Fibroblast of the conjunctiva (primary cell): ENCODE results near the gene POFUT2.
"Not testable (repeated sequence)": the region's sequence is repeated elsewhere in the genome, so short reads cannot be mapped to it uniquely, and the experiment has no call there.

Source experiments
- DNase-seq: peaks from one replicate; pipeline ENCODE4 v3.0.0-alpha.2; 2010; ENCODE audit warnings: low read depth

Gene POFUT2

DNA sequence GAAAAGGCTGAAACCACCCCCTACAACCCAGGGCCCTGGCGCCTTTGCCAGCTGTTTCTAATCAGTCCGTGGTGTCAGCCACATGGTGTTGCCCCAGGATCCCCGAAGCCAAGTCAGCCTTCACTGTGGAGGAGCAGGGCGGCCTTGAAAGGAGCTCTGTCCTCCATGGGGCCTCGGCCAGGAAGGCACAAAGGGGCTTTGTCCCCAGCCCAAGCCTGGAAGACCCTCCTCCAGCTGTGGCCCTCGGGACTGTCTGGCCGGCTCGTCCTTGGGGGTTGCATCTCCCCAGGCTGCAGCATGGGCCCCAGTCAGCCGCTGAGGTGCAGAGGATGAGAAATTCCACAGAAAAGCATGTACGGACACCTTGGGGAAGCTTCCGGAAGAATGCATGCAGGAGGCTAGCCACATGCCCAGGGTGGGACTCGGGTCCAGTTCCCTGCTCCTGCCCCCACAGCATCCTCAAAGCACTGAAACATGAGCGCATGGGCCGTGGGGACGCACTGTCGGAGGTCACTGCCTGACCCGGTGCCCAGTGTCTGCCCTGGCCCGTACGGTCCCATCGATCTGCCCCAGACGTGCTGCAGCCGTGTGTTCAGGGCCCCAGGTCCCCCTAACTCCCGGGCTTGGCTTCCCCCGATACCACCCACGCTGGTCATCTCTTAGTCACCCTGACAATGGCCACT, 38.6 kb upstream of the POFUT2 start:
- DNase-seq: no peak

DNA sequence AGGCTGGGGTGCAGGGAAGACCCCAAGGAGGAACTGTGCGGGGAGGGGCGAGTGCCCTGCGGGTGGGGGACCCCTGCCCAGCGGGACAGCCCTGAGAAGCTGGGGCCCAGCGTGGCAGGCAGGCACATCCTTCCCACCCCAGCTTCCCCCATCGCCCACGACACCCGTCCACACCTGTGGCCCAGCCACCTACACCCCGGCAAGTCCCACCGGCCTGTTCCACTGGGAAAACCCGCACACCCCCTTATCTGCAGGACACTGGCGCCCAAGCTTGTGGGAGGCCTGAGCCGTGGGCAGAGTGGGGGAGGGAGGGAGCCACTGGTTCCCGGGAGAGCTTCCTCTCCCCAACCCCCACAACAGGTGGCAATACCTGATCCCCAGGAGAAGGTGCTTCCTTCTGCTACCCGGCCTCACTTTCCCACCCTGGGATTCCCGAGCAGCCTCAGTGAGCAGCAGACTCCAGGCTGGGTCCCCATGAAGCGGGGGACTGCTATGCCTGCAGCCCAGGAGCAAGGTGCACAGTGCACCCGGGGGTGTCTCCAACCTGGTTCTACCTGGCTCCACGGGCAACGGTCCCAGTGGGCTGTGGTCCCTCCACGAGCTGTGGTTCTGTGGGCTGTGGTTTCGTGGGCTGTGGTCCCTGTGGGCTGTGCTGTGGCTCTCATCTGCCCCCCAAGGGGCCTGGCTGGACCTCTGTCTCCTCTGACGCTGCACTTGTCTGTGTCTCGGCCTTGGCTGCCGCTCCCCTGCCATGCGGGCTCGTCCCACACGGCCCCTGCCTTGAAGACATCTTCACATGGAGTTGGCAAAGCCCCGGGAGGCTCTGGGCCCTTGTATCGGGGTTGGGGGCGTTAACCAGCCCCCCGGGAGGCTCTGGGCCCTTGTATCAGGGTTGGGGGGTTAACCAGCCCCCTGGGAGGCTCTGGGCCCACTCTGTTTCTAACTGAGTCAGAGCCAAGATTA, 37.8 kb upstream of the POFUT2 start:
- no peak for DNase-seq

DNA sequence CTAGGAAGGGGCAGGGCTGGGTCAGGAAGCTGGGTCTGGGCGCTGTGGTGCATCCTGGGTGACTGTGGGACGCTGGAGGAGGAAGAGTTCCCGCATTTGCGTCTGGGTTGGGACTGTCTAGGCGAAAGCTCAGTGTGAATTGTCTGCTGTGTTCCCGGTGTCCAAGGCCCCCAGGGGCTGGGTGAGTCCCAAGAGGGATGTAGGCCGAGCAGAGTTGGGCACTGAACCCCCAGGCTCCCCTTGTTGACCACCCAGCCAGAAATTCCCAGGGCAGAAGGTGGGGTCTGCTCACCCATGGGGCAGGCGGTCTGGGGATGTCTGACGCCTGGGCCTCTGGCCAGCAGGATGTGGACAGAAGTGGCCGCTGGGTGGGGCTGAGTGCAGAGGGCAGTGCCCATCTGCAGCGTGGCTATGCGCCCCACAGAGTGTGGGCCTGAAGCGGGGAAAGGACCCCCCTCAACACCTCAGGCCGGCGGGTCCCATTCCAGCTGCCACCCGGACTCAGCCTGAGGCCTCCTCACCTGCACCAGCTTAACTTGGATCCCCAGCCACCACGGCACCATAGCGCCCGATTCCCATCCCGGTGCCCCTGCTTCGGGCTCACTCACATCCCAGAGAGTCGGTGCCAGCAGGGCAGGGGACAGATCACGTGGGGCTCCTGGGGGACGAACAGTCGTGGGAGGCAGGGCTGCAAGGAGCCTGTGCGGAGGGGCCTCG, 37.0 kb upstream of the POFUT2 start:
- DNase-seq: no peak

DNA sequence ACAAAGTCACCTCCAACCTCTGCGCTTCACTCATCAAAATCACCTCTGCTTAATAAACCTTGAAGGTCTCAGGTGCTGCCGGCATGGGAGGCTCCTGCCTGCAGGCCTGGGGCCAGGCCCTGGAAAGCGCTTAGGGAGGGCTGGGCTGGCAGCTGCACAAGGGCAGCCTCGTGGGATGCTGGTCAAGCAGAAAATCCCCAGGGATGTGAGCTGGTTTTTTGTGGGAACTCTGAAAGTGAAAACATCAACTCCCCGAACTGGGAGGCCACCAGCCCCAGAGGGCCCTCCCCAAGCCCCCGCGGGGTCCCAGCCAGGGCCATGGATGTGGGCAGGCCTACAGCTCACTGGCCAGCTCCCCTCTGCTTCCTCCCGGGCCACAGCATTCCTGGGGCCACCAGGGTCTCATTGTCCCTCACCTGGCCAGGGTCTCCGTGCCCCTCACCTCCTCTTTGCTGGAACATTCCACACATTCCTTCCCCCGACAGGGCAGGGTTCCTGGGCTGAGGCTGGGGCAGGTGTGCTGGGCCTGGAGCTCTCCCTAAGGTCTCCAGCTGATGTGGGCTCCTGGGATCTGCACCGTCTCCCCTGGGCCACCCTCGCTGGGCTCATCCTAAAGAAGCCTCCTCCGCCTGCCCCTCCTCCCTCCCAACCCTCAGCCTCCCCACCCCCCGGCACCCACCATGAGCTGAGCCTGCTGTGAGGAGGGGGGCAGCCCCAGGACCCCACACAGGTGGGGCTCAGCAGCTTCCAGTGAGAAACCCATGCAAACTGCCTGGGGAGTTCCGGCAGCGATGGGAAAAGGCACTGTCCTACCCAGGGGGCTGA, 36.0 kb upstream of the POFUT2 start:
- no peak for DNase-seq

DNA sequence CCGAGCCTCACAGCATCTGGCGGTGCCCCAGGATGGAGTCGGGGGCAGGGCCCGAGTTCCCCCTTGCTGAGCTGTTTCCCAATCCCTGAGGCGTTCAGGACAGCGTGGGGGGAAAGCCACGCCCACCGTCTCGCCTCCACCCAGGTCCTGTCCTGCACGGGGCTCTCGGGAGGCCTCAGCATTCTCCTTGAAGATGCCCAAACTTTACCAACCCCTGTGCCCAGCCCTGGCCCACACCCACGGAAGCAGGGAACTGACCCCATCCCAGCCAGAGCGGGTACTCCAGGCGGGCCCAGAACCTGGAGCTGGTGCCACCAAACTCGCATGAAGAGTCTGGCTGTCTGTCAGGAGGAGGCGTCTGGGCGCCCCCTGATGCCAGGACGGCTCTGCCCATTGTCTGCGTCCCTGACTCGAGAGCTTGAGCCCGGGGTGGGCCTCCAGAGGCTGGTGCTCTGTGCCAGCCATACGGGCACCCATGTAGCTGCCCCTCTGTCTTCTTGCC, 35.3 kb upstream of the POFUT2 start:
- DNase-seq: no peak

DNA sequence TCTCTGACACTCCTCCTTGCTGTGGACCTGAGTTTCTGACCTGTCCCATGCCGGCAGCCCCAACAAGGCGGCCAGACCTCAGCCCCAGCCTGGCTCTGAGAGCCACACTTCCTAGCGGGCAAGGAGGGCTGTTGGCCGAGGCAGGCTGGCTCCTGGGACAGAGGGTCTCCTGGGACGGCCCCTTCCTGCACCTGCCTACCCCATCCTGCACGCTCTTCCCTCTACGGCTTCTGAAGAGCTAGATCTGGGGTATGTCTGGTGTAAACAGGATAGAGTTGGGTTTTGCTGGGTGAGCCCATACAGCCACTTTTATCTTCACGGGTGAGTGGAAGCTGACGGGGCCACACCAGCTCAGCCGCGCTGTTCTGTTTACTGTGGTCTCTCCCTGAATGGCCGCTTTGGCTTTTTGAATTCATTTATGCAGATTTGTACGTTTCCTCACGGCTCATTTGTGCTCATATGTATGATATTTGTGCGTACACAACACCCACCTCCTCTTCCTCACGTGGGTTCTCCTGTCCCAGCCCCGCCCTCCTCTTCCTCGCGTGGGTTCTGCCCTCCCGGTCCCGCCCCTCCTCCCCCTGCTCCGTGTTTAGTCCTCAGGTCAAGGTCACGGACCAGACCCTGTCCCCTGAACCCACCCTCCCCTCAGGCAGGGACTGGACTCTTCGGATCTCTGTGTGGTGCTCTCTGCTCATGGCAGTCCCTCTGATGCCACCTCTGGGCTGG, 34.7 kb upstream of the POFUT2 start:
- no peak for DNase-seq

DNA sequence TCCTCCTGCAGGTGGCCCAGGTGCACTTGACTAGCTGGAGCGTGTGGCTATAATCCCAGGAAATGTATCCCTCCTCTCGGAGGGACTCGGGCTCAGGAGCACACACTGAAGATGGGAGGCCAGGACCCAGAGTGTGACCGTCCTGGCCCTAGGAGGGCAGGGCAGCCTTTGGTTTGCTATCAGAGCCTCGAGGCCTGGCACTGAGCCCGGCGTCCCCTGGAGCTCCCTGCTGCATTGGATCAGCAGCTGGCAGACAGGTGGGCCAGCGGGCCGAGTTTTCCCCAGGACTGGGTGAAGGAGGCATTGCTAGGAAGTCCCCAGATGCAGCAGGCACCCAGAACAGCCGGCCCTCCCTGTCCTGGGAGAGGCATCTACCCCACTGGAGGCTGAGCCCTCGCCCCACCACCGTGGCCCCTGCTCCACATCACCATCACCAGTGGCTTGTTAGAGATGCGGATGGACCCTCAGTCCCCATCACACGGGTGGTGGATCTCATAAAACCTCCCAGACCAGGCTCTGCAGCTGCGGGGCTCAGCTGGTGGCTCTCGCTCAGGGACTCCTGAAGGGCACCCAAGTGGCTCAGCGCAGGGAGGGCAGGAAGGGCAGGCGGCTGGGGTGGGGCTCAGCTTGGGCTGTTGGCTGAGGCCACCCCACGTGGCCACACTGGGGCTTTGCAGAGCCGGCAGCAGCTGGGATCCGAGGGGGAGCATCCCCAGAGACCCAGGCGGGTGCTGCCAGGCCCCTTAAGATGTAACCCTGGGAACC, 32.7 kb upstream of the POFUT2 start:
- DNase-seq: no peak

DNA sequence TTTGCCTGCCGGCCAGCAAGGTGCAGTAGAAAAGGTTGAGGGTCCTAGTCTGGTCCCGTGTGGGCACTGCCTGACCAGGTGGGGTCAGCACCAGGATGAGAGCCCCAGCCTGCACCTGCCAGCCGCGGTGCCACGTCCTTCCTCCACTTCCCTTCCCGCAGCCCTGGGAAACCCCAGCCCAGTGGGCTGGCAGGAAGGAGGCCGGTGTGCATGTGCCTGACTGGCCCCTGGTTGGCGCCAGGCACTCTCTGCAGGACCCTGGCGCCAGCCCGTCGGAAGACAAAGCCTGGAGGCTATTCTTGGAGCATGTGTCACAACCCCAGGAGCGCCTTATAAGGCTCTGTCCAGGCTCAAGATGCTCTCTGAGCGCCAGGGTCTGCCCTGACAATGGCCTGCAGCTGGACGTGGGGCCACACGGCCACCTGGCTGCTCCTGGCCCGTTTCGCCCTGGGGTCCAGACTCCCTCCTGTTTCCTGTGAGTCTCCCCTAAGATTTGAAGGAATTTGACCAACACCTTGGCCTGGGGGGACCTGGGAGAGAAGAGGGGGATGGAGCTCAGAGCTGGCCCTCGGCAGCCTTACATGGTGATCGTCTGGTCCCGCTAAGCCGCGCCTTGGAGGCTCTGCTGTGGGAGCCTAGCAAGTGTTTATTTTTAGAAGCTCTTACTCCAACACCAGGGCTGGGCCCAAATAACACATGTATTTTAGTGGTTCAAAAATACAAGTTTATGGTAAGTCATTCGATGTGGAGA, 31.9 kb upstream of the POFUT2 start:
- no peak for DNase-seq

DNA sequence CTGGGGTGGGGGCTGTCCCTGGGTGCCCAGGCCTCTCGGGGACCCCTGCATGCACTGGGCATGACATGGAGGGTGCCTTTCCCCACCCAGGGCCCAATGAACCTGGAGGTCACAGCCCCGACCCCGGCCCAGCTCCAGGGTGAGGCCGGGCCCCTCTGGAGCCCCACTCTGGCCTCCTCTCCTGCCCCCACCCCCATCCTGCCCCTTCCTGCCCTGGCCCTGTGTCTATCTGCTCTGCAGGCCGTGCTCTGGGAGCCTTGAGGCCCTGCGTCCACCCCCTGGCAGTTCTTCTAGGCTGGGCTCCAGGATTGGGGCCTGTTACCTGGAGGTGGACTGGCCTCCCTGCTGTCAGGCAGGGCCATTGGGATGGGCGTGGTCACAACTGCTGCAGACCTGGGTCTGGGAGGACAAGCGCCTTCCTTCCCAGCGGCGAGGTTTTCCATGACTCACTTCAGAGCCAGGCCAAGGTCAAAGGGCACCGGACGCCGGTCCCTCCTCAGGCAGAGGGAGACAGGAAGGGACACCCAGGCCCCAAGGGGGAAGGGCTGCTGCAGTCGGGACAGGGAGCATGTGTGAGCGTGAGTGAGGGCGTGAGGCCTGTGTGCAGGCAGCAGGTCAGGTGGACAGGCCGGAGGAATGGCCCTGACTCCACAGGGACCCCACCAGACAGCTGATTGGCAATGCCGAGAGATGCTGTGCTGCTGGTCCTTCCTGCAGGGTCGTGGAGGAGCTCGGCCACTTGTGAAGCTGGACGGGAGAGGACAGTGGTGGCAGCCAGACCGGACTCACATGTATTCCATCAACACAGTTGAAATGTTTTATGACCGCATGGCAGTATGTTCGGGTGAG, 31.1 kb upstream of the POFUT2 start:
- DNase-seq: no peak

DNA sequence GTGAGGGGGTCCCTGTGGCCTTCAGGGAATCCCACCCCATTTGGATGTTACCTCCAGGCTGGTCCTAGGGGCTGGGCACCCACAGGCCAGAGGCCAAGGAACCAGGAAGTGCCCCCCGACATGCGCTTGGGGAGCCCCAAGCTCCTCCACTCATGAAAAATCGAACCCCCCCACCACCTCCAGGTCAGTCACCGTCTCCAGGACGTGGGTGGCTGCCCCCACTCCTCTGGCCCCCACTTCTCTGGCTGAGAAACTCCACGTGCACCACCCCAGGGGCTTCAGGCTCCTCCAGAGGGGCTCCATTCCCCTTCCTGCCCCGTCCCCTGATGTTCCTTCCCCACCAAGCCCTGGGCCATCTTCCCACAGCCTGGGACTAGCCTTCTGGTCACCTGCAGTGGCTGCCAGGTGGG, 30.5 kb upstream of the POFUT2 start:
- DNase-seq: no peak

DNA sequence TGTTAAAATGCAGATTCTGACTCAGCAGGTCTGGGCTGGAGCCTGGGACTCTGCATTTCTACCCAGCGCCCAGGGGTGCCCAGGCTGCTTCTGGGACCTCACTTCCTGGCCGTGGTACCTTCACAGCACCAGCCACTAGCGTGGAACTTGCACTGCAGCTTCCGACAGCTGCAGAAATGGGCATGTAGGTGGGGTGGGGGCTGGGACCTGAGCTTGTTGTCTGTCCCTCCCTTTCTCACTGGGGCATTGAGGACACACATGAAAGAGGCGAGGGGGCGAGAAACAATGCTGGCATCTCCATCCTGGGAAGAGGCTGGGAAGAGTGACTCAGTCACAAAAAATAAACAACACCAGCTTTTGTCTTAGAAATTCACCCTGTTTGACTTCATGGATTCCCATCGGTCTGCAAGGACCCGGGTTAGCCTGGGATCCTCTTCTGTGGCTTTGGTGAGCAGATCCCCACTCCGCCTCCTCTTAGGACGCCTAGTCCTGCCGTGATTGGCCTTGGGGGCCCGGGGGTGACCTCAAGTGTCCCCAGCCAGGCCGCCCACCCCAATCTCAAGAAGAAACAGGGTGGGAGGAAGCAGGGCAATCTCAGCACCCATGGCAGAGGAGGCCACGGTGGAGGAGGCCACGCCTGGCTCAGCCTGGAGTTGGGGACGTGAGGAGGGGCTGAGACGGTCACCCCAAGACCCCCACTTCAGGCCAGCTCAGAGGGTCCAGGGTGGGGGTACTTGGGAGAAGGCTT, 29.9 kb upstream of the POFUT2 start:
- DNase-seq: no peak

DNA sequence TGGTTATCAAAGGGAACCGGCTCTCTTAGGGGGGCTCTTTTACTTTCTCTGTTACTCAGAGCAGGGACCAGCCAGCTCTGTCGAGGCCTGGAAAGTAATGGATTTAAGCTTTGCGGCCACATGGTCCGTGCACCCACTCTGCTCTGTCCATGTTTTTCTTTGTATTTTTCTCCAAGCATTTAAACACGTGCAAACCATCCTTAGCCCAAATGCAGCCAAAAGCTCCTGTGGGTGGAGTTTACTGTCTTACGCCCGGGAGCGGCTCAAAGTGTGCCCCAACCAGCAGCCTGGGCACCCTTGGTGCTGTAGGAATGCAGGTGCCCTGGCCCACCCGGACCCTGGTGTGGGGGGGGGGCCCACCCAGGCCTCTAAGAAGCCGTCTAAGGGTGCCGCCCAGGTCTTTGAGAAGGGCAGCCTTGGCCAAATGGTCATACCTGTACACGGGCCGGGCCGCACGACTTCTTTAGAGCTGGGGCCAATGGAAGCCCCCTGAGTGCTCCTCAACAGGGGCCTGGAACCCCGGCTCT, 29.2 kb upstream of the POFUT2 start:
- no peak for DNase-seq

DNA sequence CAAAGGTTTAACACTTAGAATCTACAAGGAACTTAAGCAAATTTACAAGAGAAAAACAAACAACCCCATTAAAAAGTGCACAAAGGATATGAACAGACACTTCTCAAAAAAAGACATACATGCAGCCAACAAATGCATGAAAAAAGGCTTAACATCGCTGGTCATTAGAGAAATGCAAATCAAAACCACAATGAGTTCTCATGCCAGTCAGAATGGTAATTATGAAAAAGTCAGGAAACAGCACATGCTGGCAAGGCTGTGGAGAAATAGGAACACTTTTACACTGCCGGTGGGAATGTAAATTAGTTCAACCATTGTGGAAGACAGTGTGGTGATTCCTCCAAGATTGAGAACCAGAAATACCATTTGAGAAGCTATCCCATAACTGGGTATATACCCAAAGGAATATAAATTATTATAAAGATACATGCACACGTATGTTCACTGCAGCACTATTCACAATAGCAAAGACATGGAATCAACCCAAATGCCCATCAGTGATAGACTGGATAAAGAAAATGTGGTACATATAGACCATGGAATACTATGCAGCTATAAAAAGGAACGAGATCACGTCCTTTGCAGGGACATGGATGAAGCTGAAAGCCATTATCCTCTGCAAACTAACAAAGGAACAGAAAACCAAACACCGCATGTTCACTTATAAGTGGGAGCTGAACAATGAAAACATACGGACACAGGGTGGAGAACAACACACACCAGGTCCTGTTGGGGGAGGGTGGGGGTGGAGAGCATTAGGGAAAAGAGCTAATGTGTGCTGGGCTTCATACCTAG, 28.2 kb upstream of the POFUT2 start:
- not testable (repeated sequence) for DNase-seq

DNA sequence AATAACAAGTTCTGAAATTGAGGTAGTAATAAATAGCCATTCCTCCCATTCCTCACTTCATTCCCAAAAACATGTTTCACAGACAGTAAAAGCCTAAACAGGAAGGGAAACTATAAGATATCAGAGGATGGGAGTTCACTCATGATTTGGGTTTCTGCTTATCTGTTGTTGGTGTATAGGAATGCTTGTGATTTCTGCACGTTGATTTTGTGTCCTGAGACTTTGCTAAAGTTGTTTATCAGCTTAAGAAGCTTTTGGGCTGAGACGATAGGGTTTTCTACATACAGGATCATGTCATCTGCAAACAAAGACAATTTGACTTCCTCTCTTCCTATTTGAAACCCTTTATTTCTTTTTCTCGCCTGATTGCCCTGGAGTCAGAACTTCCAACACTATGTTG, 26.0 kb upstream of the POFUT2 start:
- no peak for DNase-seq

DNA sequence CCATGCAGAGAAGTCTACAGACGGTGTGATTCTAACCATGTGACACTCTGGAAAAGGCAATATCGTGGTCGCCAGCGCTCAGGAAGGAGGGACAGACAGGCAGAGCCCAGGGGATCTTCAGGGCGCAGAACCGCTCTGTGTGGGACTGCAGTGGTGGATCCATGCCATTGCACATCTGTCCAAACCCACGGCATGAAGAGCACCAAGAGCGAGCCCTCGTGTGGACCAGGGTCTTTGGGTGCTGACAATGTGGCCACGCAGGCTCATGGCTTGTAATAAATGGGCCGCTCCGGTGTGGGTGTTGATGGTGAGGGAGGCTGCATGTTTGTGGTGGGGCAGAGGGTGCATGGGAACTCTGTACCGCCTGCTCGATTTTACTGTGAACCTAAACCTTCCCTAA, 25.3 kb upstream of the POFUT2 start:
- DNase-seq: no peak

DNA sequence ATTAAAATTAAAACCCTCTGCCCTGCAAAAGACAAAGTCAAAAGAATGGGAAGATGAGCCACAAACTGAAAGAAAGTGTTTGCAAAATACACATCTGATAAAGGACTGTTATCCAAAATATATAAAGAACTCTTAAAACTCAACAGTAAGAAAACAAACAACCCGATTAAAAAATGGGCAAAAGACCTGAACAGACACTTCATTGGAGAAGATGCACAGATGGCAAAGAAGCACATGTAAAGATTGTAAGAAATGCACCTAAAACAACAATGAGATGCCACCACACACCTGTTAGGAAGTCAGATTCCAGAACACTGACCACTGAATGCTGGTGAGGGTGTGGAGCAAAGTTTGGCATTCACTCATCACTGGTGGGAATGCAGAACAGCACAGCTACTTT, 24.6 kb upstream of the POFUT2 start:
- DNase-seq: no peak

DNA sequence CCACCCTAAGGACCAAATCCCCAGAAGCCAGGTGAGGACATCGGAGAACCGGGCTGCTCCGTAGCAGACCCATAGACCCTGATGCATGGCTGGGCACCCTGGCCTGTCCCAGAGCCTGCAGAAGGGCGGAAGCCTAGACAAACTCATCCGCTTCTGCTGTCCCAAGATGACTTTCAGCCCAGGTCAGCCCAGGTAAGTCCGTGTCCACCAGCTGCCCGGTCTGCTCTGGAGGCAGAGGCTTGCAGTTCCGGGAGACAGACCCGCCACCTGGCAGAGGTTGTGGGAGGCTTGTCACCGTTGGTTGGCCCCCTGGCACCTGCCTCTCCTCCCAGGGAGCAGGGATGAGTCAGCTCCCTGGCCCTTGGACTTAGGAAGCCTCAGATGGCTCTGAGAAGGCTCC, 22.8 kb upstream of the POFUT2 start:
- no peak for DNase-seq
